CD14-positive monocyte (primary cell): ENCODE data around the gene PSMA8. TPM values are rescaled to one million over a fixed set of nuclear protein-coding genes. Genes with fewer than 3 reads are reported as not detected.
A peak's percentile ranks its signal among the peaks of the same experiment; 100 is the strongest.

Source experiments
- DNase-seq, 3 donors: peaks; one replicate each; pipeline ENCODE4 v3.0.0-alpha.2; 2011 to 2022
- H2AFZ ChIP-seq: 2 replicates; pipeline ENCODE4 v1.6.0; 2012; ENCODE audit warnings: mild to moderate bottlenecking, low read depth, low read length, inconsistent platforms; ENCODE audit not compliant: insufficient read depth, poor library complexity, severe bottlenecking
- H3K27ac ChIP-seq, 2 donors: 1 replicate in 1 of 2; 2 replicates in 1 of 2; pipeline ENCODE4 v1.5.1; 2012 to 2013; ENCODE audit warnings: low read length in 2 of 2, control low read depth in 1 of 2, inconsistent platforms in 1 of 2, low read depth in 1 of 2, mild to moderate bottlenecking in 1 of 2
- H3K27me3 ChIP-seq, 2 donors: one replicate each; pipeline versions ENCODE4 v1.6.0 to v1.6.1; 2011 to 2013; ENCODE audit warnings: low read length in 2 of 2; ENCODE audit not compliant: control insufficient read depth in 2 of 2, insufficient read depth in 2 of 2
- H3K36me3 ChIP-seq, 2 donors: replicated peaks in 1 of 2; 1 replicate in 1 of 2; 2 replicates in 1 of 2; pipeline versions ENCODE4 v1.5.1 to v1.6.1; 2012 to 2013; ENCODE audit warnings: low read length in 2 of 2, control low read depth in 1 of 2, inconsistent platforms in 1 of 2, mild to moderate bottlenecking in 1 of 2; ENCODE audit not compliant: insufficient read depth in 2 of 2, control insufficient read depth in 1 of 2
- H3K4me1 ChIP-seq, 2 donors: 1 replicate in 1 of 2; 2 replicates in 1 of 2; pipeline versions ENCODE4 v1.5.1 to v1.6.1; 2012 to 2013; ENCODE audit warnings: low read length in 2 of 2, control low read depth in 1 of 2, inconsistent platforms in 1 of 2, mild to moderate bottlenecking in 1 of 2, moderate library complexity in 1 of 2; ENCODE audit not compliant: insufficient read depth in 2 of 2, control insufficient read depth in 1 of 2
- H3K4me2 ChIP-seq: replicated peaks from 2 replicates; pipeline ENCODE3; 2012; ENCODE audit warnings: low read length, moderate library complexity, mild to moderate bottlenecking; ENCODE audit not compliant: poor library complexity, severe bottlenecking; ENCODE audit errors: extremely low read depth
- H3K4me3 ChIP-seq, 3 experiments: fragments of 200-600 bp in 1 of 3; sonication (generic) in 1 of 3; replicated peaks in 1 of 3; 1 replicate in 2 of 3; 2 replicates in 1 of 3; pipeline ENCODE4 v1.5.1; 2011 to 2013; ENCODE audit warnings: low read length in 3 of 3, mild to moderate bottlenecking in 3 of 3, control low read depth in 2 of 3, low read depth in 2 of 3, inconsistent platforms in 1 of 3, moderate library complexity in 1 of 3
- H3K79me2 ChIP-seq: 2 replicates; pipeline ENCODE4 v1.6.0; 2012; ENCODE audit warnings: mild to moderate bottlenecking, control low read depth, inconsistent platforms, low read length, moderate library complexity; ENCODE audit not compliant: insufficient read depth
- H3K9ac ChIP-seq: 2 replicates; pipeline ENCODE4 v1.6.0; 2017; ENCODE audit warnings: low read length, mild to moderate bottlenecking; ENCODE audit not compliant: insufficient read depth, poor library complexity, severe bottlenecking
- H3K9me3 ChIP-seq, 2 donors: replicated peaks in 1 of 2; 1 replicate in 1 of 2; 2 replicates in 1 of 2; pipeline versions ENCODE4 v1.5.1 to v1.6.1; 2012 to 2013; ENCODE audit warnings: low read length in 2 of 2, control low read depth in 1 of 2; ENCODE audit not compliant: control insufficient read depth in 1 of 2, insufficient read depth in 1 of 2
- H4K20me1 ChIP-seq: 2 replicates; pipeline ENCODE4 v1.6.0; 2012; ENCODE audit warnings: mild to moderate bottlenecking, low read length, control low read depth, moderate library complexity; ENCODE audit not compliant: insufficient read depth
- H3K27ac Mint-ChIP-seq, 7 donors: one replicate each; pipeline ENCODE4 v1.8.0; 2020; ENCODE audit warnings: mild to moderate bottlenecking in 7 of 7, mixed read lengths in 7 of 7, moderate library complexity in 6 of 7, inconsistent platforms in 2 of 7
- H3K27me3 Mint-ChIP-seq, 3 donors: one replicate each; pipeline ENCODE4 v1.8.0; 2021 to 2022; ENCODE audit warnings: low read depth in 3 of 3, mild to moderate bottlenecking in 3 of 3, mixed read lengths in 3 of 3, moderate library complexity in 3 of 3, inconsistent platforms in 1 of 3
- H3K36me3 Mint-ChIP-seq, 2 donors: one replicate each; pipeline ENCODE4 v1.8.0; 2020; ENCODE audit warnings: mixed read lengths in 2 of 2, inconsistent platforms in 1 of 2, mild to moderate bottlenecking in 1 of 2
- H3K4me1 Mint-ChIP-seq: one replicate; pipeline ENCODE4 v1.8.0; 2020; ENCODE audit warnings: mild to moderate bottlenecking, mixed read lengths
- H3K4me3 Mint-ChIP-seq, 2 donors: one replicate each; pipeline ENCODE4 v1.8.0; 2020; ENCODE audit warnings: mild to moderate bottlenecking in 2 of 2, mixed read lengths in 2 of 2, moderate library complexity in 1 of 2
- H3K9me3 Mint-ChIP-seq, 7 donors: one replicate each; pipeline ENCODE4 v1.8.0; 2020 to 2022; ENCODE audit warnings: mixed read lengths in 7 of 7, mild to moderate bottlenecking in 6 of 7, moderate library complexity in 6 of 7, inconsistent platforms in 2 of 7
- CTCF ChIP-seq: fragments of 200-600 bp; IDR thresholded peaks from one replicate; pipeline ENCODE4 v1.8.0; 2022; ENCODE audit warnings: antibody characterized with exemption, mild to moderate bottlenecking
- WGBS: methylation state at CpG from one replicate; pipeline ENCODE4 v1.1.5; 2013; ENCODE audit warnings: missing lambda C conversion rate; ENCODE audit not compliant: insufficient coverage; 5-methylcytosine and 5-hydroxymethylcytosine counted together
- intact Hi-C, 2 donors: fragments of 100-400 bp; cut with micrococcal nuclease; formaldehyde crosslinking; loops; one replicate each; pipeline versions ENCODE4 v1.15.0 to v1.15.1; 2023
- polyA plus RNA-seq, 3 donors: library from polyadenylated mRNA; depleted of rRNA in 1 of 3; unstranded in 2 of 3; stranded (reverse) in 1 of 3; fragments of 300-500 nt in 2 of 3; fragments of >200 nt in 1 of 3; fragmentation: Illumina TruSeq in 2 of 3; gene quantifications; 1 replicate in 2 of 3; 2 replicates in 1 of 3; pipeline ENCODE4 v1.2.3, GENCODE V29; 2012 to 2021

PSMA8 gene
- polyA plus RNA-seq, 3 donors = 0.13 TPM; not detected in 2

GRCh38 chr18:26185267-26185666 lies 51.6 kb downstream of the PSMA8 start:
- DNase-seq = no peak
- intact Hi-C loops = no loop called here
- no CpG with 5 or more reads among the region's 2 CpGs for WGBS
- Histone ChIP-seq H3K27ac (no peak overlapping the region), H3K36me3 (no peaks in the 10 kb centered on the region), H3K9ac (no peak overlapping the region), H3K4me2 (no peak overlapping the region), H3K9me3 (no peaks in the 10 kb centered on the region), H3K4me1 (no peaks in the 10 kb centered on the region), H4K20me1 (no peaks in the 10 kb centered on the region), H3K79me2 (no peaks in the 10 kb centered on the region), H3K4me3 (no peak overlapping the region), H2AFZ (no peak overlapping the region), H3K27me3 (no peaks in the 10 kb centered on the region)
- Mint-ChIP-seq H3K9me3 (peaks cover 0 to 6% (median 2%) of the 10 kb centered on the region in 7 donors), H3K27me3 (peaks cover 0 to 4% (median 1%) of the 10 kb centered on the region in 3 donors), H3K36me3 (no peaks in the 10 kb centered on the region), H3K4me3 (no peak overlapping the region), H3K4me1 (peaks cover 2% of the 10 kb centered on the region), H3K27ac (no peak overlapping the region)
- TF ChIP-seq CTCF = peak; percentile 20

GRCh38 chr18:26190506-26190905 lies 56.8 kb downstream of the PSMA8 start:
- peak overlapping the region; percentile 83 for H2AFZ ChIP-seq
- peaks cover 0 to 4% (median 0%) of the 10 kb centered on the region in 7 donors for H3K9me3 Mint-ChIP-seq
- peaks cover 0 to 2% (median 0%) of the 10 kb centered on the region in 3 donors for H3K27me3 Mint-ChIP-seq
- H3K27me3 ChIP-seq = no peaks in the 10 kb centered on the region
- H3K36me3 ChIP-seq = no peaks in the 10 kb centered on the region
- H3K4me2 ChIP-seq = peak overlapping the region; percentile 47
- H3K9me3 ChIP-seq = no peaks in the 10 kb centered on the region
- peak overlapping the region; percentile 72 to 91 for H3K4me3 Mint-ChIP-seq
- peak overlapping the region in 1 of 2 donors; percentile 29 for H3K27ac ChIP-seq
- WGBS = 47% methylated on average over 4 of the region's 8 CpGs
- TF ChIP-seq CTCF = no peak
- DNase-seq = peak in 1 of 3 donors; percentile 4
- peak overlapping the region in 5 of 7 donors; percentile 46 to 77 (median 58) for H3K27ac Mint-ChIP-seq
- H4K20me1 ChIP-seq = no peaks in the 10 kb centered on the region
- peaks cover 8% of the 10 kb centered on the region for H3K4me1 Mint-ChIP-seq
- no peaks in the 10 kb centered on the region for H3K79me2 ChIP-seq
- intact Hi-C loops = no loop called here
- H3K4me1 ChIP-seq = no peaks in the 10 kb centered on the region
- H3K4me3 ChIP-seq = peak overlapping the region; percentile 2 to 62 (median 17)
- H3K9ac ChIP-seq = peak overlapping the region; percentile 61
- no peaks in the 10 kb centered on the region for H3K36me3 Mint-ChIP-seq
